GM19239 (cell line): ENCODE data around the gene C5.

ENCODE experiments used
- DNase-seq: peaks from one replicate; pipeline ENCODE4 v3.0.0; 2011; ENCODE audit warnings: low spot score; ENCODE audit not compliant: insufficient read length
- FAIRE-seq: peaks from 2 replicates; lab custom pipeline; 2011; peaks lifted over from hg19 to GRCh38; lab: Jason Lieb, UNC

C5 gene

DNA sequence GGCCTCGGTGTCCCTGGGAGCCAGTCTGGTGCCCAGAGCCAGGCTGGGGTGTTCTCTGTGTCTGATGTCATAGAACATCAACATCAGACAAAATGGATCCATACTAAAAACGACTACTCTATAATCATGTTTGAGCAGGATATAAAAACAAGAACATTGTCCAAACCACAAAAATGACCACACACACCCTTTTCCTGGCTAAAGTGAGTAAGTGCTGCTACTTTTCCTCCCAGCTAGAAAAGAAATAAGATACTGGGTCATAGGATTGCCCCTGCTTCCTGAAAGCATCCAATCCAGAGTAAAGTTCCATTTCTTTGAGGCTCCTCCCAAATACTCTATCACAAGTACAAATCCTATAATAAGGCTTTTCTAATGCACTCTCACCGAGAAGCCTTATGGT, 103.8 kb downstream of the C5 start:
- DNase-seq = no peak
- FAIRE-seq = no peak

DNA sequence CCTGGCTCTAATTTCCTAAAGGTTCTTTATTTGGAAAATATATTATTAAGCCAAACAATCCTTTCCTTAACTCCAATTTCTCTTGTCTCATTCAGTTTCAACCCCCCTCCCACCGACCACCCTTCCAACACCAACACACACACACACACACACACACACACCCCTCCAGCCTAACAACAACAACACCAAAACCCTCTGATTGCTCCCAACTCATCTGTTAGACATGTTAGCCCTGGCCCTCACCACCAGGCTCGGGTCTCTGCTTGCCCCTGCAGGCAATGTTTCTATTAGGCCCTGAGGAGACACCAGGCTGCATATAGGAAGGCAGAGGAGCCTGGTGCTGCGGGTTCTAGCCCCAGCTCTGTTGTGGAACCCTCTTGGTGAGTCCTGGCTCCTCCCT, 105.1 kb downstream of the C5 start:
- no peak for FAIRE-seq

DNA sequence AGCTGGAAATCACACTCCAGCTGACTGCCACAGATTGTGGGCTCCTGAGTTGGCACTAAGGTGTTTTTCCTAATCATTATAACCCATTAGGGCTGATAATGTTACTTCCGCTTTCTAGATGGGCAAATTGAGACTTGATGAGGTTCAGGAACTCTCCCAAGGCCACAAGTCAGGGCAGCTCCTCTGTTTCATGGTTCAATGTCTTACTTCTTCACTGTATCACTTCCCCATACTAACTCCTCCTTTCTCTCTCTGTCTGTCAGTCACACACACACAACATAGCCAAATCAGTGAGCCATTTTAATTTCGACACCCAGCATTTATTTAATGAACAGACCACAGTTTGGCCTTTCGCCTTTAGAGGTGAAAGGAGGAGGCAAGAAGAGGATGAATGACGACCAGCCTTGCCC, 105.6 kb downstream of the C5 start:
- peak; percentile 83 for FAIRE-seq
- peak; percentile 54 for DNase-seq

More for the DNA sequence above, 105.1 kb downstream of the C5 start:
- DNase-seq = no peak

DNA sequence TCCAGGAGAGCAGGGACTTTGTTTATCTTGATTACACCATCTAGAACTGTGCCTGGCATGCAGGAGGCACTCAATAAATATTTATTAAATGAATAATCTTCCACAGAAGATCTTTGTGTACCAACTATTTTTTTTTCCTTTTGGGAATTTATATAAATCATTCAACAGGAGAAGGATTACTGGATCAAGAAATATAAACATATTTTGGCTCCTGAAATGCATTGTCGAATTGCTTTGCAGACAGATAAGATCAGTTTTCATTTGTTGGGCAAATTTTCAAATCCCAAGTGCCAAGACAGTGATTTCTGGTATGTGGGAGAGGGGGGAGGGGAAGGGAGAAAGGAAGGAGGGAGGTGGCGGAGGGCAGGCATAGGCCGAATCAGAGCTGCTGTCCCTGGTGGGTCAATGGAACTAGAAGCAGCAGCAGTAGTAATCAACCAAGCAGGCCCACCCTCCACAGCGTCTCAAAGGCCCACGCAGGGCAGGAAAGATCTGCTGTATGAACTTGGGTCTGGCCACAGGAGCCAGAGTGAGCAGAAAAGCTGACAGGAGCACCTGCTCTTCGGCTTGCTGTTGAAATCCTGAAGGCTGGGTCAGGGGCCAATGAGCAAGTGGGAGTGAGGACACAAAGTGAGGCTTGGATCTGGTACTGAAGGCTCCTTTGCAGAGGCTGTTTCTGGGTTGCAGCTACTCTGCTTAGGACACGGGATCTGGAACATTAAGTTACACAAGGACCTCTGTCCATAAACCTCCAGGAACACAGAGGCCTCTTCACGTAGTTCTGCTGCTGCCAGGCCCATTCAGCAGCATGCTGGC, 107.7 kb downstream of the C5 start:
- no peak for FAIRE-seq
- DNase-seq = no peak

DNA sequence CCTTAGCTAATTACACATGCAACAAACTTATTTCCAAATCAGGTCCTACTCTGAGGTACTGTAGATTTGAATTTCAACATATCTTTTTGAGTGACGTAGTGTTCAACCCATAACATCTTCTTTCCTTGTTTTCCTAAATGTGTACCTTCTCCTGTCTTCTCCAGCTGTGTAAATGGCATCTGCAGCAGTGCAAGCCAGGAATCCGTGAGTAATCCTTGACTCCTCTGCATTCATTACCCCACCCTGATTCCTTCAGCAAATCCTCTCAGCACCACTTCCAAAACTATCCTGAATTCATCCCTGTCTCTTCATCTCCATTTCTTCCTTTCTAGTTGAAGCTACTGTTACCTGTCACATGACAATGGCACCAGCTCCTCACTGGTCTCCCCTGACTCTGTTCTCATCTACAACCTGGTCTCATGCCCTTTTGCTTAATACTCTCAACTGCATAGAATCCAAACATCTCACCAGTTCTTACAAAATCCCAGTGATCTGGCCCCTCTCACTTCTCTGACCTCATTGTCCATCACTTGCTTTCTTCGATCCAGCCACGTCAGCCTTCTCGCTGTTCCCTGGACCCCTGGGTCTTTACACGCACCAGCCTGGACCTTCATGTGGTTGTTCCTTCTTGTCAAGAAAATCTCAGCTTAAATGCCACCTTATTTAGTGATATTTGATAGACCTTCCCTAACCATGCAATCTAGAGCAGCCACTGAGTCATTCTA, 108.9 kb downstream of the C5 start:
- DNase-seq (no peak), FAIRE-seq (no peak)

DNA sequence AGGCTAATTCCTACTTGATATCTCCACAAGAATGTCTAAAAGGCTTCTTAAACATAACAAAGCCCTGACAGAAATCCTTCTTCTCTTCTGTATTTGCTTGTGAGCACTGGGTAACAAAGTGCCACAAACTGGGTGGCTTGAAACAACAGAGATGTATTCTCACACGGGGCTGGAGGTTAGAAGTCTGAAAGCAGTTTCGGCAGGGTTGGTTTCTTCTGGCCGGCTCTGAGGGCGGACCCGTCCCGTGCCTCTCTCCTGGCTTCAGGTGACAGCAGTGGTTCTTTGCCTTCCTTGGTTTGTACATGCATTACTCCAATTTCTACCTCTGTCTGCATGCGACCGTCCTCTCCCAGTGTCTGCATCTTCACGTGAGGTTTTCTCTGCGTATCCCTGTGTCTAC, 109.5 kb downstream of the C5 start:
- no peak for FAIRE-seq

DNA sequence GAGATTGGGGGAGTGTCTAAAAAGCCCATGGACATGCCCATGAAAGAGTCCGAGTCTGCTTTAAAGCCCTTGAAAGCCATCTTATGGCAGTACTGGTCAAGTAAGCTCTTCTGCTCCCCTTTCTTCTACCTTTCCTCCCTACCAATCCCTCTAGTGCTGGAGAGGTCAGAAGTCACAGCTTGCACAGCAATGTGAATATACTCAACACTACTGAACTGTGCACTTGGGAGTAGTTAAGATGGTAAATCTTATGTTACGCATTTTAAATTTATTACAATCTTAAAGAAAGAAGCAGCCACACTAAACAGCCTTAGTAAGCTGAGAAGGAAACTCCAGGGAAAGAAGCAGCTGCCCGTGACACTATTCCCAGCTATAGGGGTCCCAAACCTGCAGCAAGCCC, 111.2 kb downstream of the C5 start:
- no peak for FAIRE-seq
- no peak for DNase-seq

More for the DNA sequence above, 109.5 kb downstream of the C5 start:
- no peak for DNase-seq

DNA sequence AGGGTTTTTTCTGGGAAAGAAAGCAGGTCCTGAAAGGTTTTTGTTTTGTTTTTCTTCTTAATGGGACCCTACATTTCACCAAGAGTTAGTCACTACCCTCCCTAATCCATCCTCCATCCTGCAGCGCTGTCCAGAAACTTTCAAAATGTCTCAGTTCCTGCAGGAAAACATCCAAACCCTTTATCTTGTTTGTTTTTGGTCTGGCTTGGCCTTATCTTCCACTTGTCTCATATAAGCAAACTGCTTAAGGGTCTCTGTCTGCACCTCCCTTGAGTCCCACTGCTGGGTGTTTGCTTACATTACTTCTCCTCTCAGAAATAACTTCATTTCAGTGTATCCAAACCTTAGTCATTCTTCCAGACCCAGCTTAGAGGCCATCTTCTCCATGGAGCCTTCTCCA, 112.5 kb downstream of the C5 start:
- DNase-seq (no peak), FAIRE-seq (no peak)

DNA sequence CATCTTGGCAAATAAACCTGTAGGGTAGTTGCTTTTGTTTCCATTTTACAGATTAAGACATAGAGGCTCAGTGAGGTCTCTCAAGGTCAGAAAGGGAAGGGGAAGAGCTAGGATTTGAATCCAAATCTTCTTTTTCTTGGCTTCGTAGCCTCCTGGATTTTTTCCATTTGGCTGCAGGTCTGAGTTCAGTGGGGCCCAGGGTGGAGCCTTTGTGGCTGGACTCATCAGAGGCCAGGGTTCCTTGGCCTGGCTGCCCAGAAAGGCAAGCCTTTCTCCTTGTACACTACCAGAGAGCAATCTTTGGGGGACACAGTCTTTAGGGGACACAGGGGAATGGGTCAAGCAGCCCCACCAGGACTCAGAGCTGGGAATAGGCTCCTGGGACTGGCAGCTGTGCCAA, 112.9 kb downstream of the C5 start:
- DNase-seq (no peak), FAIRE-seq (no peak)

DNA sequence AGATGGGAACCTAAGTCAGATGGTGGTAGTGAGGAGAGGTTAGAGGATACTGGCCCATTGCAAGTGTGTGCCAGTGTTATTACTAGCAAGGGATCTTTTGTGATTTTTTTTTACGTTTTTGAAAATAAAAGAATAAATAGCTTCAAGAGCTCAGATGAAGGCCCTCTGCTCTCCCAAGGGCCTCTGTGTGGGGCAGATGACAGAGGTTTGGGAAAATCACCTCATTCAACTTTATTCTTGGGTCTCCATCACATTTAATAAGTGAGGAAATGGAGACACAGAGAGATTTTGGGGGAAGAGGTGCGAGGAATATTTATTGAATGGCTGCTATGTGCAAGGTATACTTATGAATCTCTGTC, 113.3 kb downstream of the C5 start:
- FAIRE-seq = no peak

DNA sequence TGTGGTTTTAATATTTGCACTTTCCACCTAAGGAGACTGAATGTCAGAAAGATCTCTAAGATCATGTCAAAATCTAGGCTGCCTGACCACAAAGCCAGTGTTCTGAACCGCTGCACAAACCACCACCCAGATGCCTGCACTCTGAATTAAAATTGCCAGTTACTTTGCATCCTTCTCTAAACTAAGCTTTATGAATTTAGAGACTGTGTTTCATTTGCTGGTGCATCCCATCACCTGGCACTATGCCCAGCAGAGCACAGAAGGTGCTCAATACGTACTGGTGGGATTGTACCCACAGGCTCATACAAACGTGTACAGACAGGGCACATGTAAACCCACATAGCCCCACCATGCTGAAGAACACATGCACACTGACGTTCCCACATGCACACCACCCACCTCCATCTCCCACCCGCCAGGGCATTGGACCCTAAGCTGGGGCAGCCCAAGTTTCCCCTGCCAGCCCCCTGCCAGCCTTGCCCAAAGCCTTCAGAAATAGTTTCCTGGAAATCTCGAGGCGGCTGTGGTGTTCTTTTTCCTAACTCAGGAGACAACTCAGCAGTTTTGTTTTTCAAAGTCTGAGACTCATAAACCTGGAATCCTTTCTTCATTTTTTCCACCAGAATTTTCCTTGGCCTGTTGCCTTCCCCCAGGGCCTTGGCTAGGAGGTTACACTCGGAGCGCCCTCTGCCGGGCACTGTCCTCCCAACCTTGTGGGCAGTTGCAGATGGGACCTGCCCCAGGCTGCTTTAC, 113.9 kb downstream of the C5 start:
- DNase-seq (peak; percentile 51), FAIRE-seq (peak; percentile 73)

More for the DNA sequence above, 113.3 kb downstream of the C5 start:
- no peak for DNase-seq

DNA sequence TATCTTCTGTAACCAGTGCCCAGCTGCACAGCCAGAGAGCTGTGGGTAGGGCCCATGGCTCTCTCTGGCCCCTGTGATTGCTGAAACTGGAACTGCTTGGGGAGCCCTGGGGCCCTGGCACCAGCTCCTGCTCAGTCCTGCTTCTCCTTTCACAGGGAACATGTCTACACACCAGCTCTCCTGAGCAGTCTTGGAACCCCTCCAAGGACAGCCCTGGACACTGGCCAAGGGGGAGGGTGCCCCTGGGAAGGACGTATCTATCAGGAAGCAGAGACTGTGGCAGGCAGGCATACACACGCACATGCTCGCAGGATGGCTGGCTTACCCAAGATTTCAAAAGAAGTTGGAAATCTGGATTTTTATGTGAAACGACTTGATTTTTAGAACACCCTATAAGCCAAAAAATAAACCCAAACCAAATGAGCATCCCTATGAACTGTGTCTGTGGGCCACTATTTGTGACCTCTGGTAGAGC, 114.7 kb downstream of the C5 start:
- DNase-seq (no peak), FAIRE-seq (peak; percentile 33)

DNA sequence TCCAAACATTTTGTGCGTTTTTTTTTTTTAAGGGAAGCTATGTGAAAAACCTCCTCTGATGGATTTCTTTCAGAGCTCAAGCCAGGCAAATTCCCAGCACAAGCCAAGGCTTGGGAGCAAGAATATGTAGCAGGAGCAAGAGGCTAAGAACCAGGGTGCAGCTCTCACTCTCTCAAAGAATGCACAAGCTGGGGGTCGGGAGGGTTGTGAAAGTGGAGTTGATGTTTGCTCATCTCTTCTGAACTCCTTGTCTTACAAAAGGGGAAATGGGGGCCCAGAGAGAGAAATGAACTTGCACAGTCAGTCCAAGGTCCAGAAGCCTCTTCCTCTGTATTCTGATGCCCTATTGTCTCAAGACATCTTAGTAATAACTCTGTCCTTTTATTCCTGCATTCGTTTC, 115.8 kb downstream of the C5 start:
- FAIRE-seq (peak; percentile 71), DNase-seq (no peak)

DNA sequence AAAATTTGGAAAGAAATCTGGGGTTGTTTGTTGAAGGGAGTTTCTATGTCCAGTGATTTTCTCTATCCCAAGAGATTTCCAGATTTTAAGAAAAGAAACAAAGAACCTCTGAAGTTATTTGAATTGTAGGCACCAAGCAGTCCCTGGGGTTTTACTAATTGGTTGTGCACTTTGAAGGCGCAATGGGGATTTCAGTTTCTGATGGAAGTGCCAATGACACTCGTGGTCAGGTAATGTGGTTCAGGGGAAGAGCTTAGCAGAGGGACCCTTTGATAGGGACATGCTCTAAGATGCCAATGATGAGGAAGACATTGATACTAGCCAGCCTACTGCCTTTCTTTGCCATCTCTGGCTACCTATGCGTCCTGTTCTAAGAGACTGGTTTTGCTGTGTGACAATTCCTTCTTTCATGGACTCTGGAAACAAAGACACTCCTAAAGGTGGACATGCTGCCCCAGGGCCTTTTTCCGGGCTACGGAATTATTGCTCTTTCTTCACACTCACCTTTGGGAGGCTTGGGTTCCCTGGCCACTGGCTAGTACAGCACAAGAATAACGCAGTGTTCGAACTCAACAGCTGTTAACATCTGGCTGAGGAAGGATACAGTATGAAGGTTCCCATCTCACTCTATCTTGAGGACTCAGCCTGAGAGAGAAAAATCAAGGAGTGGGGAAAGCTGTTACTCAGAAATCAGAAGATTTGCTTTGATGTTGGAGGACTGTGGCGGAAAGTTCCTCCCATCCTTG, 116.6 kb downstream of the C5 start:
- FAIRE-seq (peak; percentile 70), DNase-seq (no peak)

DNA sequence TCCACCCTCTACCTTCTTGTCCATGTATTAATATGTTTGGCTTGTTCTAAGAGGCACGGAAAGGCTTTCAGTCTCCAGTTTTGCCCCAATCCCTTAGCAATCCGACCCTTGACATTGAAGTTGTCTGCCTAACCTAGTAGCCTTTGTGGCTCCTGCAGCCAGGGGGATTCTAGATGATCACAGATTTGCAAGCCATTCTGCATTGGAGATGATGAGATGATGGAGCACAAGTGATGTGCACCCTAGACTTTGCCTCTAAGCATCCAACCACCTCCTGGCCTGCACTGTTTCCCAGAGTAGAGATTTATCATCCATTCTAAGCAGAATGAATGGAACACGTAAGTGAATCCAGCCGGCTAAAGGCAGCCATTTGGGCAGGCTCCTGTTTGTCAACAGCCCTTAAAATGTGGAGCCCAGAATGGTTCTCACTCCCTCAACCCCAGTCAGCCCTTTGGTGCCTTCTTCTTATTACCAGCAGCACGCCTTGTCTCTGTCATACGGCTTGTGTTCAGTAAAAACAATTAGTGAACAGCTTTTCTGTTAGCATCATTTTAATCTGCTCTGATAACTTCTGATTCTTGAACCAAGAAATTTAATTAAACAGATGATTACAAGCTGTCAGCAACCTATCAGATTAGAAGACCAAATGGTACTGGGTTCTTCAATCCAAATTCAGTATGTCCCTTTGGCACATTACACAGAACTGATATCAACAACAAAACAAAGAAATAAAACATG, 117.8 kb downstream of the C5 start:
- no peak for FAIRE-seq
- DNase-seq = no peak

DNA sequence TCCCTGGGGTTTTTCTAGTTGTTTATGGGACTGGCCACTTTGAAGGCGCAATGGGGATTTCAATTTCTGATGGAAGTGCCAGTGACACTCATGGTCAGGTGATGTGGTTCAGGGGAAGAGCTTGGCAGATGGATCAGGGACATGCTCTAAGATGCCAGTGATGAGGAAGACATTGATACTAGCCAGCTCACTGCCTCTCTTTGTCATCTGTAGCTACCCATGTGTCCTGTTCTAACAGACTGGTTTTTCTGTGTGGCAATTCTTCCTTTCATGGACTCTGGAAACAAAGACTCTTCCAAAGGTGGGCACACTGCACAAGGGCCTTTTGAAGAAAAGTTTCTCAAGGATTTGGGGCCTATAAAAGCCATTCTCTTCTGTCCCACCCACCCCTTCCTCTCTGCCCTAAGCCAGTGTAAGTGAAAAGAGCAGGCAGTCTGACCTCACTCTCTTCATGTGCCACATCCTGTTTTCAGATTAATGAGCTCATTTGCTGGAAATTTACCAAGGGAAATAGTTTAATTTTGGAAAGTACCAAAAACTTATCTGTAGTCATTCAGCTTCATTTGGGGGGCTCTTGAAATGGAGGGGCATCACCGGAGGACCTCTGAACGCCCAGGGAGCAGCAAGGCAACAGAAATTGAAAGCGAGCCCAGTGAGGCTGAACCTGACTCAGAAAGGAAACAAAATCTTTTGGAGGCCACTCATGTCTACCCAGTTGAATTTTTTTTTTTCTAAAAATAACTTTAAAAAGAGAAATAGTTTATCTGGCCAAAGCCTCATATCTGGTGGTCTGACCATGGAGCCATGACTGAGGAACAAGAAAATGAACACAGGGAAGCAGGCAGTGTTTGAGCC, 118.6 kb downstream of the C5 start:
- peak; percentile 92 for FAIRE-seq
- DNase-seq = peak; percentile 44

DNA sequence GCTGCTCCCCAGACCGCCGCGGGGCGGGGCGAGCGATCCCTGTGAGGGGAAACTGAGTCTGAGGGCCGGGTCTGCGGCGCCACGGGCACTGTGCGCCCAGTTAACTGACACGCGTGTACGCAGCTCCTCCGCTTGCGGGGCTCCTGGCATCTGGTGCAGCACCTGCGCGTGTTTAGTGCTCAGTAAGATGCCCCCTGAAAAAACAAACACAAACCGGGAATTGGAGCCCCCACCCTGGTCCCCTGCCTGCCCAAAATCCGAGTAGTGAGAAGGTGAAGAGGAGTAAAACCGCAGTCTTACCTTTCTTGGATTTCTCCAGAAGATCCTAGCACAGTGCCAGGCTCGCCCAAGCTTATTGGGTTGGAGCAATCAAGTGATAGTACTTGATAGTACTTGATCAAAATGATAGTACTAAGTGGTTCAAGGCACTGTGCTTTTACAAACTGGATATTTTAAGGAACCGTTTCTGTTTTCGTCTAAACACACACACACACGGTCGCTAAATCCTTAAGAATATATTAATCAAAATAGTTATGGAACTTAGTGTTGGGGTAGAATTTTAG, 120.8 kb downstream of the C5 start:
- FAIRE-seq (peak; percentile 33), DNase-seq (no peak)

DNA sequence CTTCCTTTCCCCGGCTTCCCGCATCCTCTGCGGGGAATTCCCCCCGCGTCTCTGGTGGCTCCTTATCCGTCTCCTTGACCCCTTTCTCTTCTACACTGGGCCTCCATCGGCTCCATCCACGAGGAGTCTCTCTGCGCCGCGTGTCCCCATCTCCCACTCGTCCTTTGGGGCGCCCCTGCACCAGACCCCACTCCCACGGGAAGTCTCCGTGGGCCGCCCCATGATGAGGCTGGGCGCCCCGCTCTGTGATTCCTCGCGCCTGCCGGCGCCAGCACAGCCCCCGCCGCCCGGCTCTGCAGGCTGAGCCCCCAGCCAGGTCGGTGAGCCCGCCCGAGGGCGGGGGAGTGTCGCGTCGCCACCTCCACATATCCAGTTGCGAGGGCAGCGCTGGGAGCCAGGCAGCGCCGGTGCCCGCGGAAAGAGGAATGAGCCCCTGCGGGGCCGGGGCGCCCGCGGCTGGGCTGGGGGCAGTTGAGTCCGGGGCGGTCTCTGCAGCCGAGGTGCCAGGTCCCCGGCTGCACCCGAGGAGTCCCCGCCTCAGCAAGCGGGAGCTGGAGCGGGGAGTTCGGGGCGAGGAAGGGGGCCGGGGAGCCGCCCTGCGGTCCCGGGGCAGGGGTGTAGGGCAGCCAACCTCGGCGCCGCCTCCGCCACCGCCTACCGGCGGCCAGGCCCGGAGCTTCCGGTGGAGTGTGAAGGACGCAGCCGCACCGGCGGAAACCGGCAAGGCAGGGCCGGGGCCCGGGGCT, 121.4 kb downstream of the C5 start:
- DNase-seq (peak; percentile 42), FAIRE-seq (no peak)
